PC-9 (cell line): ENCODE measurements around the gene RNF31.

Experiments used
- EZH2 ChIP-seq: fragments of 200-600 bp; sonication (generic); IDR thresholded peaks from 2 replicates; pipeline ENCODE4 v1.8.0; 2017; ENCODE audit warnings: antibody characterized with exemption, low read depth
- TF ChIP-seq, protein P1 (sequence below): fragments of 200-600 bp; sonication (generic); conservative IDR thresholded peaks from 2 replicates; pipeline ENCODE4 v1.6.1; 2017; ENCODE audit warnings: mixed run types, antibody characterized with exemption, mild to moderate bottlenecking, moderate library complexity

DNA sequence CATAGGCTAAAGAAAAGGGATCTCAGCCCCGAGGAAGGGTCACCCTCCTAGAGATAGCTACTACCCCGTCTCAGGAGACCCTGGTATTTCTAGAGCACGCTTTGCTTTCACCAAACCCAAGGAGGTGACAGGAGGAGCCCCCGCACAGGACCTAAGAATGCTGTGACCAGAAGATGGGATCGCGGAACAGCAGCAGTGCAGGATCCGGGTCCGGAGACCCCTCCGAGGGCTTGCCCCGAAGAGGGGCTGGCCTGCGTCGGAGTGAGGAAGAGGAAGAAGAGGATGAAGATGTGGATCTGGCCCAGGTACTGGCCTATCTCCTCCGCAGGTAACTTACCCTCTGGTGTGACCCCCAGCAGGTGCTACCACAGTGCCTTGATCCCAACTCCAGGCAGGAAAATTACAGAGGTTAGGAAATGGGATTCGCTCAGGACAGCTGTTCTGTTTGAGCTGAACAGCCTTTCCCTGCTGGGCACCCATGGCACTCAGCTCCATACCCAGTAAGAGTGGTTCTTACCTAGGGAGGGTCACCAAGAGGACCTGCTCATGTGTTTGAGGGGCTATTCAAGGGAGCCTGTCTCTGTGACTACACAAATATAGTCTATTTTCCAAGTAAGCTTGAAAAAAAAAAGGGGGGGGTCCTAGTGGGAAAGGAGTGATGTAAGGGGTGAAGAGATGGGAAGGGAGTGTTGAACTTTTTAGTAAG lies 31.7 kb upstream of the RNF31 start:
- TF ChIP-seq, protein P1, sequence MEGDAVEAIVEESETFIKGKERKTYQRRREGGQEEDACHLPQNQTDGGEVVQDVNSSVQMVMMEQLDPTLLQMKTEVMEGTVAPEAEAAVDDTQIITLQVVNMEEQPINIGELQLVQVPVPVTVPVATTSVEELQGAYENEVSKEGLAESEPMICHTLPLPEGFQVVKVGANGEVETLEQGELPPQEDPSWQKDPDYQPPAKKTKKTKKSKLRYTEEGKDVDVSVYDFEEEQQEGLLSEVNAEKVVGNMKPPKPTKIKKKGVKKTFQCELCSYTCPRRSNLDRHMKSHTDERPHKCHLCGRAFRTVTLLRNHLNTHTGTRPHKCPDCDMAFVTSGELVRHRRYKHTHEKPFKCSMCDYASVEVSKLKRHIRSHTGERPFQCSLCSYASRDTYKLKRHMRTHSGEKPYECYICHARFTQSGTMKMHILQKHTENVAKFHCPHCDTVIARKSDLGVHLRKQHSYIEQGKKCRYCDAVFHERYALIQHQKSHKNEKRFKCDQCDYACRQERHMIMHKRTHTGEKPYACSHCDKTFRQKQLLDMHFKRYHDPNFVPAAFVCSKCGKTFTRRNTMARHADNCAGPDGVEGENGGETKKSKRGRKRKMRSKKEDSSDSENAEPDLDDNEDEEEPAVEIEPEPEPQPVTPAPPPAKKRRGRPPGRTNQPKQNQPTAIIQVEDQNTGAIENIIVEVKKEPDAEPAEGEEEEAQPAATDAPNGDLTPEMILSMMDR, result no peak
- TF ChIP-seq EZH2, result no peak
